Measurements from ENCODE around the gene VEPH1.

The VEPH1 gene

GRCh38 chr3:157522648-157523047, 19.4 kb upstream of the VEPH1 start:
- DNase-seq, result no peak

- DNase-seq, result no peak
Observed at GRCh38 chr3:157520485-157521150, 17.4 kb upstream of the VEPH1 start.

GRCh38 chr3:157518881-157519280, 15.7 kb upstream of the VEPH1 start:
- DNase-seq, result no peak

GRCh38 chr3:157516928-157517327, 13.7 kb upstream of the VEPH1 start:
- no peak for DNase-seq

GRCh38 chr3:157515398-157515797, 12.2 kb upstream of the VEPH1 start:
- DNase-seq, result no peak

- DNase-seq, result no peak
Observed at GRCh38 chr3:157514371-157514895, 11.2 kb upstream of the VEPH1 start.

- no peak for DNase-seq
Observed at GRCh38 chr3:157513585-157513984, 10.4 kb upstream of the VEPH1 start.

GRCh38 chr3:157512534-157512933, 9.3 kb upstream of the VEPH1 start:
- no peak for DNase-seq

- DNase-seq, result no peak
Observed at GRCh38 chr3:157508461-157508860, 5.2 kb upstream of the VEPH1 start.

- no peak for DNase-seq
Observed at GRCh38 chr3:157501863-157502262, 1.4 kb downstream of the VEPH1 start.

GRCh38 chr3:157500232-157500631, 3.0 kb downstream of the VEPH1 start:
- DNase-seq, result peak; percentile 42

GRCh38 chr3:157499342-157499963, 3.8 kb downstream of the VEPH1 start:
- DNase-seq, result peak; percentile 39

GRCh38 chr3:157498371-157498770, 4.8 kb downstream of the VEPH1 start:
- DNase-seq, result no peak

- no peak for DNase-seq
Observed at GRCh38 chr3:157495846-157496245, 7.4 kb downstream of the VEPH1 start.

- peak; percentile 36 for DNase-seq
Observed at GRCh38 chr3:157494581-157495281, 8.5 kb downstream of the VEPH1 start.

GRCh38 chr3:157493627-157494550, 9.3 kb downstream of the VEPH1 start:
- peak; percentile 77 for DNase-seq

- no peak for DNase-seq
Observed at GRCh38 chr3:157491136-157491535, 12.1 kb downstream of the VEPH1 start.

- no peak for DNase-seq
Observed at GRCh38 chr3:157488144-157488543, 15.1 kb downstream of the VEPH1 start.

GRCh38 chr3:157487339-157487738, 15.9 kb downstream of the VEPH1 start:
- DNase-seq, result peak; percentile 59

GRCh38 chr3:157479464-157480243, 23.6 kb downstream of the VEPH1 start:
- no peak for DNase-seq

GRCh38 chr3:157477441-157477840, 25.8 kb downstream of the VEPH1 start:
- no peak for DNase-seq

GRCh38 chr3:157475921-157476414, 27.2 kb downstream of the VEPH1 start:
- no peak for DNase-seq

All from hematopoietic multipotent progenitor cell treated with erythropoietin and hydrocortisone succinate and interleukin-3 and kit ligand, for 4 days (in vitro differentiated cells).